Gastrocnemius medialis (tissue), 4 donors: ENCODE results near the gene SLC10A7. TPM values are rescaled to one million over a fixed set of nuclear protein-coding genes. Genes with fewer than 3 reads are reported as not detected.

Source experiments
- ATAC-seq, 2 donors: fragments of 150-250 bp; one replicate each; pipeline ENCODE4 v1.9.1; 2016
- DNase-seq, 2 donors: peaks; one replicate each; pipeline ENCODE4 v3.0.0-alpha.2; 2019
- H3K27ac ChIP-seq, 4 donors: fragments of 200-600 bp; sonication (generic); 1 replicate in 1 of 4; 2 replicates in 3 of 4; pipeline ENCODE4 v1.5.1; 2016 to 2018; ENCODE audit warnings: mild to moderate bottlenecking in 2 of 4, moderate library complexity in 1 of 4
- H3K27me3 ChIP-seq, 3 donors: fragments of 200-600 bp; sonication (generic) in 2 of 3; 1 replicate in 1 of 3; 2 replicates in 2 of 3; pipeline versions ENCODE4 v1.5.1 to v1.6.0; 2016 to 2019; ENCODE audit warnings: mild to moderate bottlenecking in 1 of 3, moderate library complexity in 1 of 3
- H3K36me3 ChIP-seq, 2 donors: fragments of 200-600 bp; sonication (generic) in 1 of 2; one replicate each; pipeline ENCODE4 v1.5.1; 2017 to 2018
- H3K4me1 ChIP-seq, 2 donors: fragments of 200-600 bp; sonication (generic) in 1 of 2; one replicate each; pipeline ENCODE4 v1.5.1; 2016 to 2017; ENCODE audit warnings: mild to moderate bottlenecking in 2 of 2
- H3K4me3 ChIP-seq, 4 donors: fragments of 200-600 bp; sonication (generic) in 3 of 4; 1 replicate in 1 of 4; 2 replicates in 3 of 4; pipeline ENCODE4 v1.5.1; 2016 to 2019; ENCODE audit warnings: mild to moderate bottlenecking in 2 of 4
- H3K9me3 ChIP-seq, 3 donors: fragments of 200-600 bp; sonication (generic) in 2 of 3; 1 replicate in 1 of 3; 2 replicates in 2 of 3; pipeline ENCODE4 v1.5.1; 2016 to 2019
- POLR2A ChIP-seq, 2 donors: fragments of 450-650 bp; IDR thresholded peaks; one replicate each; pipeline ENCODE4 v1.6.1; 2017; ENCODE audit warnings: antibody characterized with exemption in 2 of 2, mild to moderate bottlenecking in 2 of 2, moderate library complexity in 2 of 2
- in situ Hi-C, 4 donors: fragments of 200-750 bp; cut with MboI; loops; one replicate each; pipeline versions ENCODE4 v1.15.0 to v1.8.0; 2017; ENCODE audit warnings: low sequenced_read_pairs in 4 of 4
- intact Hi-C: fragments of 100-400 bp; cut with DNase I; formaldehyde crosslinking; loops from one replicate; pipeline ENCODE4 v1.15.1; 2023; ENCODE audit warnings: low total_unique reads
- total RNA-seq, 4 donors: library from RNA; depleted of rRNA; stranded (reverse); fragments of >200 nt; gene quantifications; one replicate each; pipeline versions ENCODE4 v1.1.0 to v1.2.3, GENCODE V29; 2016
- TF ChIP-seq, protein P1 (sequence below), 5 experiments: fragments of 450-650 bp in 3 of 5; fragments of 200-600 bp in 2 of 5; sonication (generic) in 2 of 5; IDR thresholded peaks in 4 of 5; conservative IDR thresholded peaks in 1 of 5; 1 replicate in 4 of 5; 2 replicates in 1 of 5; pipeline ENCODE4 v1.5.1; 2016 to 2019; ENCODE audit warnings: antibody characterized with exemption in 5 of 5, mild to moderate bottlenecking in 3 of 5, moderate library complexity in 3 of 5

Gene SLC10A7
- total RNA-seq, 4 donors from 2014 or later: 2.1 to 6.0 (median 2.3) TPM

DNA sequence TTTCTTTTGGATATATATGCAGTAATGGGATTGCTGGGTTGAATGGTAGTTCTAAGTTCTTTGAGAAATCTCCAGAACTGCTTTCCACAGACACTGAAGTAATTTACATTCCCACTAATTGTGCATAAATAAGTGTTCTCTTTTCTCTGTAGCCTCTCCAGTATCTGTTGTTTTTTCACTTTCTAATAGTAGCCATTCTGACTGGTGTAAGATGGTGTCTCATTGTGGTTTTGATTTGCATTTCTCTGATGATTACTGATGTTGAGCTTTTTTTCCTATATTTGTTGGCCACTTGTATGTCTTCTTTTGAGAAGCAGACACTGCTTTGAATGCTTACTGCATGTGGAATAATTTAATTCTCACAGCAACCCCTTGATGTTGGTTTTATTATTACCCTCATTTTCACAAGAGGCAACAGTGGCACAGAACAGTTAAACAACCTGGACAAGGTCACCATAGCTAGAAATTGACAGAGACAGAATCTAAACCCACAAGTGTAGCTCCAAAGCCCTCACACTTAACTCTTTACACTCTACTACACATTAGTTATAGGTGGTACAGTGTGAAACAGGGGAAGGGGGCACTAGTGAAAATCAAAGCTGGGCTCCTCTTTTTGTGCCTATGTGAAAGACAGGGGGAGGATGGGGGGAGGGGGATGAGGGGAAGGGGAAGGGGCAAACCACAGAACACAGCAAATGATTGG, 211.3 kb downstream of the SLC10A7 start:
- H3K4me3 ChIP-seq: no peak overlapping the region
- no peaks in the 10 kb centered on the region for H3K36me3 ChIP-seq
- no peaks in the 10 kb centered on the region for H3K4me1 ChIP-seq
- in situ Hi-C loops (no loop called here), intact Hi-C loops (no loop called here)
- DNase-seq: no peak
- no peaks in the 10 kb centered on the region for H3K27me3 ChIP-seq
- no peaks in the 10 kb centered on the region for H3K9me3 ChIP-seq
- TF ChIP-seq, protein P1, sequence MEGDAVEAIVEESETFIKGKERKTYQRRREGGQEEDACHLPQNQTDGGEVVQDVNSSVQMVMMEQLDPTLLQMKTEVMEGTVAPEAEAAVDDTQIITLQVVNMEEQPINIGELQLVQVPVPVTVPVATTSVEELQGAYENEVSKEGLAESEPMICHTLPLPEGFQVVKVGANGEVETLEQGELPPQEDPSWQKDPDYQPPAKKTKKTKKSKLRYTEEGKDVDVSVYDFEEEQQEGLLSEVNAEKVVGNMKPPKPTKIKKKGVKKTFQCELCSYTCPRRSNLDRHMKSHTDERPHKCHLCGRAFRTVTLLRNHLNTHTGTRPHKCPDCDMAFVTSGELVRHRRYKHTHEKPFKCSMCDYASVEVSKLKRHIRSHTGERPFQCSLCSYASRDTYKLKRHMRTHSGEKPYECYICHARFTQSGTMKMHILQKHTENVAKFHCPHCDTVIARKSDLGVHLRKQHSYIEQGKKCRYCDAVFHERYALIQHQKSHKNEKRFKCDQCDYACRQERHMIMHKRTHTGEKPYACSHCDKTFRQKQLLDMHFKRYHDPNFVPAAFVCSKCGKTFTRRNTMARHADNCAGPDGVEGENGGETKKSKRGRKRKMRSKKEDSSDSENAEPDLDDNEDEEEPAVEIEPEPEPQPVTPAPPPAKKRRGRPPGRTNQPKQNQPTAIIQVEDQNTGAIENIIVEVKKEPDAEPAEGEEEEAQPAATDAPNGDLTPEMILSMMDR (IDR thresholded peaks at IDR 0.05 in 4 of 5, conservative IDR thresholded peaks at IDR 0.05 in 1 of 5): no peak
- no peak for TF ChIP-seq POLR2A (IDR thresholded peaks at IDR 0.05)
- H3K27ac ChIP-seq: no peak overlapping the region
- ATAC-seq: no peak

DNA sequence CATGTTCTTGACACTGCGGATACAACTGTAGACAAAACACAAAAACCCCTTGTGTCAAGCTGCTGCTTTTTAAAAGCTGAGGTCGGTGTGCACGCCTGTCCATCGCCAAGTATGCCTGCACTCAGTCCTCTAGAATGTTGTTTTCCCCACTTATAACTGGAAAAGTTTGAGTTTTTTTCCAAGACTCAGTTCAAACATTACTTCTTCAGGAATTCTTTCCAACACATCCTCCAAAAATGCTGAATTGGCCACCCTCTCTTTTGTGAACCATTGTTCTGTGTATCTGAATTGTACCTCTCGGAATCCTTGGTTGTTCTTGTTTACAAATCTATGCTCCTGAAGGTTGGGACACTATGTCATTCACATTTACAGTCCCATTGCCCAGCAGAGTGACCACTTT, 212.8 kb downstream of the SLC10A7 start:
- no peaks in the 10 kb centered on the region for H3K4me1 ChIP-seq
- no peaks in the 10 kb centered on the region for H3K9me3 ChIP-seq
- no peak for DNase-seq
- TF ChIP-seq, protein P1 (IDR thresholded peaks at IDR 0.05 in 4 of 5, conservative IDR thresholded peaks at IDR 0.05 in 1 of 5): no peak
- TF ChIP-seq POLR2A (IDR thresholded peaks at IDR 0.05): no peak
- no peaks in the 10 kb centered on the region for H3K36me3 ChIP-seq
- in situ Hi-C loops: no loop called here
- no peak for ATAC-seq
- no peak overlapping the region for H3K4me3 ChIP-seq
- H3K27me3 ChIP-seq: no peaks in the 10 kb centered on the region
- H3K27ac ChIP-seq: no peak overlapping the region
- intact Hi-C loops: no loop called here

DNA sequence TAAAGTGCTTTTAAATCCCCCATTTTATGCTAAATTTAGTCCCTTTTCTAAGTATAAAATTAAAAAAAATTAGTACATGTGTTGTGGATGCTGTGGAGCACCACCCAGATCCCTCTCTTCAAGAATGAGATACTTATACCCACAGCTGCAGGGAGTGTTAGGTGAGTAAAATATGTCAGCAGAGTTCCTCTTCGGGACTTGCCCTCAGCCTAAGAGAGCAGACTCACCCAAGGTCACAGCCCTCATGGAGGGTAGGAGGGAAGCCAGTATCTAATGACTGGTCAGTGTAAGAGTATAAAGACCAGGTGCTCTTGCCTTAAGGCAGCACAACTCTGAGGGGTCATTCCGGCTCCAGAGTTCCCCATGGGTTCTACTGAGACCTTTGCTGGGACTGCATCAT, 218.9 kb downstream of the SLC10A7 start:
- Histone ChIP-seq H3K4me1 (no peaks in the 10 kb centered on the region), H3K4me3 (no peak overlapping the region), H3K27ac (no peak overlapping the region), H3K27me3 (no peaks in the 10 kb centered on the region), H3K36me3 (no peaks in the 10 kb centered on the region), H3K9me3 (no peaks in the 10 kb centered on the region)
- DNase-seq (no peak), ATAC-seq (no peak)
- intact Hi-C loops (no loop called here), in situ Hi-C loops (no loop called here)
- no peak for TF ChIP-seq POLR2A (IDR thresholded peaks at IDR 0.05)
- TF ChIP-seq, protein P1 (IDR thresholded peaks at IDR 0.05 in 4 of 5, conservative IDR thresholded peaks at IDR 0.05 in 1 of 5): no peak

DNA sequence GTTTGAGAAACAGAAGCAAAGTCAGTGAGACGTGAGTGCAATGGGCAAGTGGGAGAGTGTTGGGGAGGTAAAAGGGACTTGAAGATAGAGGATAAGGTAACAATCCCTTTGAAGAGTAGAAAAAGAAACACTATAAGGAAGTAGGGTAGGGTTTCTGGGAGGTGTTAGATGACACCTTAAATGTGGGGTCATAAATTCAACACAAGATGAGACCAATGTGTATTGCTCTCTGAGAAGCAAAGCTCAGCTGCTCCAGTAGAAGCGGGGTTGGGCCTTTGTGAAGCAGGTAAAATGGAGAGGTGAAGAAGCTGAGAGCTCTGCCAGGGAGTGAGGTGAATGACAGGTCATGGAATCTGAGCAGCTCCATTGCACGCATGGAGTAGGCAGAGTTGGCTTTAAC, 222.1 kb downstream of the SLC10A7 start:
- in situ Hi-C loops: no loop called here
- H3K4me1 ChIP-seq: no peaks in the 10 kb centered on the region
- TF ChIP-seq, protein P1 (IDR thresholded peaks at IDR 0.05 in 4 of 5, conservative IDR thresholded peaks at IDR 0.05 in 1 of 5): no peak
- TF ChIP-seq POLR2A (IDR thresholded peaks at IDR 0.05): no peak
- H3K9me3 ChIP-seq: no peaks in the 10 kb centered on the region
- intact Hi-C loops: no loop called here
- no peak overlapping the region for H3K4me3 ChIP-seq
- H3K36me3 ChIP-seq: no peaks in the 10 kb centered on the region
- H3K27me3 ChIP-seq: no peaks in the 10 kb centered on the region
- ATAC-seq (no peak), DNase-seq (no peak)
- H3K27ac ChIP-seq: no peak overlapping the region

DNA sequence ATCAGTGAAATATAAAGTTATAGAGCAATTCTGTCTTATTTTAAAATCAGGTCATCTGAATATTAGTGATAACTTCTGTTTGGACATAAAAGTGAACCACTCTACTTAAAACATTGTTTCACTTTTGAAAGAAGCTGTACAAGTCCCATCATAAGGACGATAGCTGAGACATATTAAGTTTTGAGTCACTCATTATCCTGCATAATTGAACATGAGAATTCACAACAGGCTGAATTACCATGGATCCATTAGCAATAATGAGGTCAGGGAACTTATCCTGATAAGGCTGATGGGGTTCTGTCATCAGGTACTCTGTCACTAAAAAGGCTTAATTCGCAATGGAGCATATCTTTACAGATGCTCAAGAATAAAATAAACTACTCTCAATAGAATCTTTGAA, 227.0 kb downstream of the SLC10A7 start:
- Histone ChIP-seq H3K27me3 (no peaks in the 10 kb centered on the region), H3K9me3 (no peaks in the 10 kb centered on the region), H3K4me3 (no peak overlapping the region), H3K27ac (no peak overlapping the region), H3K36me3 (no peaks in the 10 kb centered on the region), H3K4me1 (no peaks in the 10 kb centered on the region)
- ATAC-seq: no peak
- no peak for DNase-seq
- in situ Hi-C loops (no loop called here), intact Hi-C loops (no loop called here)
- TF ChIP-seq, protein P1 (IDR thresholded peaks at IDR 0.05 in 4 of 5, conservative IDR thresholded peaks at IDR 0.05 in 1 of 5): no peak
- TF ChIP-seq POLR2A (IDR thresholded peaks at IDR 0.05): no peak
